ENCODE measurements around the gene CHCHD6. TPM values are rescaled to one million over a fixed set of nuclear protein-coding genes. Genes with fewer than 3 reads are reported as not detected.

The CHCHD6 gene
- polyA plus RNA-seq, 1 donor, result 10.8 TPM

DNA sequence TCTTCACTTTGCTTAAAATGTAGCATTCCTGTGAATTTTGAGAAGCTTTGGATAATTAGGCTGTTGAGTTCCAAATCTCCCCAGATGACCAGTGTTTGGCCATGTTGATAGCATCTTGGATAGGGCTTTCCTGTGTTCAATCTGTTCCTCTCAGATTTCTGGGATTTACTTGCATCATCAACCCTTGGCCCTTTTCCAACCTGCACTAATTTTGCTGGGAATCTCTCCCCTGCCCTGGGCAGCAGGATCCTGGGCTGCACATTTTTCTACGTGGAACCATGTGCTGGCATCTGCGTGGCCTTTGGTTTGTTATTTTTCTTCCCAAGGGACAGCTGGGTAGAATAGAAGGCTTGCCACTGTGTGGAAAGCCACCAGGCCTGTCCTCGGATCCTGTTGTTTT lies 203.5 kb downstream of the CHCHD6 start:
- H3K27me3 ChIP-seq (ENCODE audit: control insufficient read depth, insufficient read depth, low read length), result no peaks in the 10 kb centered on the region
- H3K36me3 ChIP-seq (ENCODE audit: control insufficient read depth, insufficient read depth, low read length), result no peaks in the 10 kb centered on the region
- H3K4me3 ChIP-seq (ENCODE audit: low read length), result no peak overlapping the region
- H3K4me1 ChIP-seq (ENCODE audit: control insufficient read depth, insufficient read depth, low read length), result no peaks in the 10 kb centered on the region
- no peaks in the 10 kb centered on the region for H3K9me3 ChIP-seq (ENCODE audit: control insufficient read depth, low read depth, low read length)
- no peak overlapping the region for H3K27ac ChIP-seq (ENCODE audit: low read length)
- no peak for DNase-seq
- WGBS (ENCODE audit: insufficient coverage, low lambda C conversion rate), result no CpG with 5 or more reads among the region's 3 CpGs

DNA sequence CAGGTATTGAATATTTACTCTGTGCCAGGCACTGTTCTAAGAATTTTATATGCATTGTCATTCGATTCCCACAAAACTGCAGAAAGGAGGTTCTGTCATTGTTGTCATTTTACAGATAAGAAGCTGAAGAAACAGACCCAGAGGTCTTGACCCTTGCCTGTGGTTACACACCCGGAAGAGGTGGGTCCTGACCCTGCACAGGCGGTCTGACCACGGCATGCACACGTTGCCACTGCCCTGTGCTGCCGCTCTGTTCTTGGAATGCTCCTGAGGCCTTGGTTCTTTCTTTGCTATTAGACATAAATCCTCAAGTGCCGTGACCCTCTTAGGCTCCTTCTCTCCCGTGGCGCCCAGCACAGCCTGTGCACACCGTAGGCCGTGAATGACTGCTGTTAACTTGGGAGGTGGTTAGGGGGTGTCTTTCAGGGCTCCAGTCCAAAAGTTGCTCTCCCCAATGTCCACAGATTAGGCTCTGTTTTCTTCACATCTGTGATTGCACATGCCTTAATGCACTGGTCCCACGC lies 204.8 kb downstream of the CHCHD6 start:
- no peak for DNase-seq
- H3K9me3 ChIP-seq (ENCODE audit: control insufficient read depth, low read depth, low read length), result no peaks in the 10 kb centered on the region
- WGBS (ENCODE audit: insufficient coverage, low lambda C conversion rate), result no CpG with 5 or more reads among the region's 12 CpGs
- H3K36me3 ChIP-seq (ENCODE audit: control insufficient read depth, insufficient read depth, low read length), result no peaks in the 10 kb centered on the region
- no peak overlapping the region for H3K27ac ChIP-seq (ENCODE audit: low read length)
- H3K4me1 ChIP-seq (ENCODE audit: control insufficient read depth, insufficient read depth, low read length), result no peaks in the 10 kb centered on the region
- H3K27me3 ChIP-seq (ENCODE audit: control insufficient read depth, insufficient read depth, low read length), result no peaks in the 10 kb centered on the region
- H3K4me3 ChIP-seq (ENCODE audit: low read length), result no peak overlapping the region

DNA sequence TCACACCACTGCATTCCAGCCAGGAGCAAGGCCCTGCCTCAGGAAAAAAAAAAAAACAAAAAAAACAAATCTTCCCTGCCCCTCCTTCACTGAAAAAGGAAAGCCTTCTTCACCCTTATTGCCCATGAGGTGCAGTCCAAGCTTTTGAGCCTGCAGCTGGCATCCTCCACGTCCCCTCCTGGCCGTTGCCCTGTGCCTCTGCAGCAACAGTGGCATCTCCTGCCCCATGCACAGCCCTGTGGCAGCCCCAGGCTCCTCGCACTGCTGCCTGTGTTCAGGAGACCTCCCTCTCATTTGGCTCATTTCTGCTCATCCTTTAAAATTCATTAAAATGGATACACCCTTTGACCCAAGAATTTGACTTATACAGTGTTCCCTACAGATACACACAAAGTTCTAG lies 206.2 kb downstream of the CHCHD6 start:
- H3K4me1 ChIP-seq (ENCODE audit: control insufficient read depth, insufficient read depth, low read length), result no peaks in the 10 kb centered on the region
- no peaks in the 10 kb centered on the region for H3K36me3 ChIP-seq (ENCODE audit: control insufficient read depth, insufficient read depth, low read length)
- no peak overlapping the region for H3K4me3 ChIP-seq (ENCODE audit: low read length)
- no peaks in the 10 kb centered on the region for H3K9me3 ChIP-seq (ENCODE audit: control insufficient read depth, low read depth, low read length)
- no peak for DNase-seq
- WGBS (ENCODE audit: insufficient coverage, low lambda C conversion rate), result no CpG with 5 or more reads among the region's 3 CpGs
- H3K27ac ChIP-seq (ENCODE audit: low read length), result no peak overlapping the region
- no peaks in the 10 kb centered on the region for H3K27me3 ChIP-seq (ENCODE audit: control insufficient read depth, insufficient read depth, low read length)

DNA sequence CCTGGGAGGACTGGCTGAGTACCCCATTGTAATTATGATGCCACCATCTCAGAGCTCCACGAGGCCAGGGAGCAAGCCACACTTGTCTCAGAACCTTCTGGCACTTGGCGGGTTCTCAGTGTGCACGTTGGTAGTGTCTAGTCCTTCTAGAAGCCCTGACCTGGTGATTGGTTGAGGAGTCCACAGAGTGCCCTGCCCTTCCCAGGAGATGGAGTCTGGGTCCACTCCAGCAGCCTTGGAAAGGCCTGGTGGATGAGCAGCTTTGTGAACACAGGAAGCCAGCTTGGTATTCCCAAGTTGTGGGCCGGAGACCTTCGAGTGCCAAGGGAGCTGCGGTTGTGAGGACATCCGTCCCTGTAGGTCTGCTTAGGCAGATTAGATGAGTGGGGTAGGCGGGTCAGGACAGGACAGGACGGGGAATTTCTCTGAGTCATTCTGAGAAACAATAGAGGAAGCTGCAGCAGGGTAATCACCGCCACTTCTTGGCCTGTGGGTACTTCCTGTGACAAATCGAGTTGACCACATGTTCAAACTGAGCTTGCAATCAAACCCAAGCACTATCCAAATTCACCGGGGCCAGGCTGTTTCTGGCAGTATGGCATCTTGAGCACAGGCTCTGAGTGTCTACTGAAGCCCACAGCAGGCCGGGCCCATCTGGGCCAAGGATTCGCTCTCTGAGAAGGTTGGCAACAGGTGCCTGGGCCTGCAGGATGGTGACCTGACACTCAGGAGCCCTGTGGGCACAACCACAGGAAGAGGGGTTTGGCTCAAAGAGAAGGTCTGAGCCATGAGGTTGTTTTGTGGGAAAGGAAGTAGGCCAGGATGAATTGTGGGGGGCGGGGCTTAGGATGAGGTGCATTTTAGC lies 207.4 kb downstream of the CHCHD6 start:
- peak in 1 of 2 donors; percentile 21 for DNase-seq
- no CpG with 5 or more reads among the region's 15 CpGs for WGBS (ENCODE audit: insufficient coverage, low lambda C conversion rate)
- H3K27ac ChIP-seq (ENCODE audit: low read length), result no peak overlapping the region
- no peak overlapping the region for H3K4me3 ChIP-seq (ENCODE audit: low read length)
- H3K4me1 ChIP-seq (ENCODE audit: control insufficient read depth, insufficient read depth, low read length), result no peaks in the 10 kb centered on the region
- H3K36me3 ChIP-seq (ENCODE audit: control insufficient read depth, insufficient read depth, low read length), result no peaks in the 10 kb centered on the region
- H3K27me3 ChIP-seq (ENCODE audit: control insufficient read depth, insufficient read depth, low read length), result no peaks in the 10 kb centered on the region
- H3K9me3 ChIP-seq (ENCODE audit: control insufficient read depth, low read depth, low read length), result no peaks in the 10 kb centered on the region

DNA sequence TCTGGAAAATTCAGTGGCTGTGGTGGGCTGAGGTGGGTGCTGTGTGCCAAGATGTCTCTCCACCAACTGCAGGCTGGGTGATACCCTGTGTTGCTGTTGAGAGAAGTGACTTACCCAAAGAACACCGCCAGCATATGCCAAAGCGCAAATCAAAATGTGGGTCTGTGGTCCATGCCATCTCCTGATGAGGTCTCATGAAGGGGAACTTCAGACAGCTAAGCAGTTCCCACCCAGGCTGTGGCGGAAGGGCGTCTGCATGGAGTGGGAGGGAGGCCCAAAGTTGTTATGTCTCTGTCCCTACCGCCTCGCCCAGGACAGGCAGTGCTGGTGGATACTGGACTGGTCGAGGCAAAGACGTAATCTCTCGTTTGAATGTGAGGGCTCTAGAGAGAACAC lies 208.0 kb downstream of the CHCHD6 start:
- no CpG with 5 or more reads among the region's 9 CpGs for WGBS (ENCODE audit: insufficient coverage, low lambda C conversion rate)
- peaks cover 3% of the 10 kb centered on the region for H3K36me3 ChIP-seq (ENCODE audit: control insufficient read depth, insufficient read depth, low read length)
- H3K27ac ChIP-seq (ENCODE audit: low read length), result no peak overlapping the region
- H3K27me3 ChIP-seq (ENCODE audit: control insufficient read depth, insufficient read depth, low read length), result no peaks in the 10 kb centered on the region
- no peak for DNase-seq
- no peak overlapping the region for H3K4me3 ChIP-seq (ENCODE audit: low read length)
- no peaks in the 10 kb centered on the region for H3K9me3 ChIP-seq (ENCODE audit: control insufficient read depth, low read depth, low read length)
- H3K4me1 ChIP-seq (ENCODE audit: control insufficient read depth, insufficient read depth, low read length), result no peaks in the 10 kb centered on the region

- DNase-seq, result no peak
- Histone ChIP-seq H3K4me1 (ENCODE audit: control insufficient read depth, insufficient read depth, low read length) (no peaks in the 10 kb centered on the region), H3K27me3 (ENCODE audit: control insufficient read depth, insufficient read depth, low read length) (no peaks in the 10 kb centered on the region), H3K9me3 (ENCODE audit: control insufficient read depth, low read depth, low read length) (no peaks in the 10 kb centered on the region), H3K36me3 (ENCODE audit: control insufficient read depth, insufficient read depth, low read length) (peaks cover 3% of the 10 kb centered on the region), H3K4me3 (ENCODE audit: low read length) (no peak overlapping the region), H3K27ac (ENCODE audit: low read length) (no peak overlapping the region)
- WGBS (ENCODE audit: insufficient coverage, low lambda C conversion rate), result no CpG with 5 or more reads among the region's 12 CpGs
Observed at GRCh38 chr3:126912491-126913195, 208.6 kb downstream of the CHCHD6 start.

- no peak overlapping the region for H3K4me3 ChIP-seq (ENCODE audit: low read length)
- H3K36me3 ChIP-seq (ENCODE audit: control insufficient read depth, insufficient read depth, low read length), result peaks cover 3% of the 10 kb centered on the region
- H3K4me1 ChIP-seq (ENCODE audit: control insufficient read depth, insufficient read depth, low read length), result no peaks in the 10 kb centered on the region
- no peaks in the 10 kb centered on the region for H3K9me3 ChIP-seq (ENCODE audit: control insufficient read depth, low read depth, low read length)
- no CpG with 5 or more reads among the region's 6 CpGs for WGBS (ENCODE audit: insufficient coverage, low lambda C conversion rate)
- DNase-seq, result no peak
- no peaks in the 10 kb centered on the region for H3K27me3 ChIP-seq (ENCODE audit: control insufficient read depth, insufficient read depth, low read length)
- H3K27ac ChIP-seq (ENCODE audit: low read length), result no peak overlapping the region
Observed at GRCh38 chr3:126913524-126913923, 209.5 kb downstream of the CHCHD6 start.

- Histone ChIP-seq H3K4me1 (ENCODE audit: control insufficient read depth, insufficient read depth, low read length) (no peaks in the 10 kb centered on the region), H3K27me3 (ENCODE audit: control insufficient read depth, insufficient read depth, low read length) (no peaks in the 10 kb centered on the region)
- no peak for DNase-seq
Observed at GRCh38 chr3:126914226-126914625, 210.2 kb downstream of the CHCHD6 start.

GRCh38 chr3:126915015-126915414 lies 211.0 kb downstream of the CHCHD6 start:
- no CpG with 5 or more reads among the region's 4 CpGs for WGBS (ENCODE audit: insufficient coverage, low lambda C conversion rate)
- Histone ChIP-seq H3K4me1 (ENCODE audit: control insufficient read depth, insufficient read depth, low read length) (no peaks in the 10 kb centered on the region), H3K36me3 (ENCODE audit: control insufficient read depth, insufficient read depth, low read length) (peaks cover 3% of the 10 kb centered on the region), H3K27me3 (ENCODE audit: control insufficient read depth, insufficient read depth, low read length) (no peaks in the 10 kb centered on the region), H3K27ac (ENCODE audit: low read length) (no peak overlapping the region), H3K9me3 (ENCODE audit: control insufficient read depth, low read depth, low read length) (no peaks in the 10 kb centered on the region), H3K4me3 (ENCODE audit: low read length) (no peak overlapping the region)
- no peak for DNase-seq

More at GRCh38 chr3:126914226-126914625, 210.2 kb downstream of the CHCHD6 start:
- Histone ChIP-seq H3K27ac (ENCODE audit: low read length) (no peak overlapping the region), H3K4me3 (ENCODE audit: low read length) (no peak overlapping the region), H3K9me3 (ENCODE audit: control insufficient read depth, low read depth, low read length) (no peaks in the 10 kb centered on the region), H3K36me3 (ENCODE audit: control insufficient read depth, insufficient read depth, low read length) (peaks cover 3% of the 10 kb centered on the region)
- WGBS (ENCODE audit: insufficient coverage, low lambda C conversion rate), result 100% methylated on average over 1 of the region's 7 CpGs

DNA sequence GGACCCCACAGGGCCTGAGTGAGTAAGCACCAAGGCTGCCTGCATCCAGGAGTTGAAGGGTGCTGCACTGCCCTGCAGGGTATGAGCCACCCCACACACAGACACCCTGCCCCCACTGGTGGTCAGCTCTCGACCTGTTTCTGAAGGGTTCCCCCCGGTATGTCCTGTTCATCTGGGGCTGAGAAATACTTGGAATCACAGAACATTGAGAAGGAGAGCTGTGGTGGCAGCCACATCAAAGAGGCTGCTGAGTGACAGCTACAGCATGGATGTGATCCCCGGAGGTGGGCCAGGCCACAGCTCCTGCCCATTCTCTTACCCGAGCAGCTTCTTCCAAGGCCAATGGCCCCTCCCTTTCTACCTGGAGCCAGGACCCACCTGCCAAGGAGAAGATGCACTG lies 212.5 kb downstream of the CHCHD6 start:
- Histone ChIP-seq H3K4me1 (ENCODE audit: control insufficient read depth, insufficient read depth, low read length) (peaks cover 5% of the 10 kb centered on the region), H3K27ac (ENCODE audit: low read length) (no peak overlapping the region), H3K36me3 (ENCODE audit: control insufficient read depth, insufficient read depth, low read length) (peaks cover 3% of the 10 kb centered on the region), H3K9me3 (ENCODE audit: control insufficient read depth, low read depth, low read length) (no peaks in the 10 kb centered on the region), H3K4me3 (ENCODE audit: low read length) (no peak overlapping the region), H3K27me3 (ENCODE audit: control insufficient read depth, insufficient read depth, low read length) (no peaks in the 10 kb centered on the region)
- no peak for DNase-seq
- no CpG with 5 or more reads among the region's 4 CpGs for WGBS (ENCODE audit: insufficient coverage, low lambda C conversion rate)
